ENCODE measurements around the gene HLA-DPB1. TPM values are rescaled to one million over a fixed set of nuclear protein-coding genes. Genes with fewer than 3 reads are reported as not detected.

The HLA-DPB1 gene
- polyA plus RNA-seq, 3 donors = 569 to 682 (median 676) TPM

DNA sequence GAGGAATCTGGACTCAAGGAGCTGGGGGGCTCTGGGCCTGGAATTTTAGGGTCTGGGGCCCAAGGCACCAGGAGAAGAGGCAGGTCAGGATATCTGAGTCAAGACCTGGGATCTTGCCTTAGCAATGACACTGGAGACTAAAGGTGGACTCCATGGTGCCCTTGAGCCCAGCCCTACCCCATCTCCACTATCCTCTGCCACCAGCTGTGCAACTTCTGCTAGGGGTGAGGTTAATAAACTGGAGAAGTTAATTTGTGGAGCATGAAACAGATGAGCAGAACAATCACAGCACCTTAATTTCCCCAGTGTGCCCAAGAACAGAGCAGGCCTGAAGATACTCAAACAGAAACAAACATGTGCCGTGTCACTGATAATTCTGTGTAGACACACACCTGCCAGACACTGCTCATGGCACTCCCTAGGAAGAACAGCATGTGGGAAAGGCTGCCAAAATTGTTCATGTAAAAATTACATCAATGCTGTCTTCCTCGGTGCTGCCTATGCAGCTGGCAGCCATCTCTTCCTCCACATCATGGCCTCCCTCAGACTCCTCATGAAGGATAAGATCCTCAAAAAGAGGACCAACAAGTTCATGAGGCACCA is 3.2 kb downstream of the HLA-DPB1 start:
- H3K27ac ChIP-seq (ENCODE audit: low read depth in 1 of 2, low read length in 2 of 2) = peak overlapping the region; percentile 14 to 46
- no peak for DNase-seq
- H3K79me2 ChIP-seq (ENCODE audit: insufficient read depth, low read length) = peaks cover 51% of the 10 kb centered on the region
- H3K27me3 ChIP-seq (ENCODE audit: control insufficient read depth in 2 of 2, insufficient read depth in 2 of 2, low read length in 2 of 2) = no peaks in the 10 kb centered on the region
- H3K4me1 Mint-ChIP-seq = peaks cover 69% of the 10 kb centered on the region
- H3K4me1 ChIP-seq (ENCODE audit: control insufficient read depth in 1 of 2, insufficient read depth in 2 of 2, low read length in 2 of 2) = peaks cover 61 to 69% of the 10 kb centered on the region in 2 donors
- H3K4me2 ChIP-seq (replicated peaks; ENCODE audit: extremely low read depth, low read length, poor library complexity, severe bottlenecking) = peak overlapping the region; percentile 59
- peak overlapping the region; percentile 57 to 85 (median 68) for H3K27ac Mint-ChIP-seq
- TF ChIP-seq, protein P1, sequence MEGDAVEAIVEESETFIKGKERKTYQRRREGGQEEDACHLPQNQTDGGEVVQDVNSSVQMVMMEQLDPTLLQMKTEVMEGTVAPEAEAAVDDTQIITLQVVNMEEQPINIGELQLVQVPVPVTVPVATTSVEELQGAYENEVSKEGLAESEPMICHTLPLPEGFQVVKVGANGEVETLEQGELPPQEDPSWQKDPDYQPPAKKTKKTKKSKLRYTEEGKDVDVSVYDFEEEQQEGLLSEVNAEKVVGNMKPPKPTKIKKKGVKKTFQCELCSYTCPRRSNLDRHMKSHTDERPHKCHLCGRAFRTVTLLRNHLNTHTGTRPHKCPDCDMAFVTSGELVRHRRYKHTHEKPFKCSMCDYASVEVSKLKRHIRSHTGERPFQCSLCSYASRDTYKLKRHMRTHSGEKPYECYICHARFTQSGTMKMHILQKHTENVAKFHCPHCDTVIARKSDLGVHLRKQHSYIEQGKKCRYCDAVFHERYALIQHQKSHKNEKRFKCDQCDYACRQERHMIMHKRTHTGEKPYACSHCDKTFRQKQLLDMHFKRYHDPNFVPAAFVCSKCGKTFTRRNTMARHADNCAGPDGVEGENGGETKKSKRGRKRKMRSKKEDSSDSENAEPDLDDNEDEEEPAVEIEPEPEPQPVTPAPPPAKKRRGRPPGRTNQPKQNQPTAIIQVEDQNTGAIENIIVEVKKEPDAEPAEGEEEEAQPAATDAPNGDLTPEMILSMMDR (IDR thresholded peaks at IDR 0.05) = no peak
- peaks cover 41% of the 10 kb centered on the region for H4K20me1 ChIP-seq (ENCODE audit: insufficient read depth, low read length)
- H3K9me3 ChIP-seq (replicated peaks in 1 of 2; ENCODE audit: control insufficient read depth in 1 of 2, insufficient read depth in 1 of 2, low read length in 2 of 2) = no peaks in the 10 kb centered on the region
- H2AFZ ChIP-seq (ENCODE audit: insufficient read depth, low read depth, low read length, poor library complexity, severe bottlenecking) = no peak overlapping the region
- peak overlapping the region in 1 of 3 experiments; percentile 95 for H3K4me3 ChIP-seq (replicated peaks in 1 of 3; ENCODE audit: low read depth in 2 of 3, low read length in 3 of 3)
- 88% methylated on average over 2 of the region's 2 CpGs for WGBS (ENCODE audit: insufficient coverage)
- intact Hi-C loops (cut with micrococcal nuclease) = no loop called here
- peaks cover 61 to 69% of the 10 kb centered on the region in 2 donors for H3K36me3 Mint-ChIP-seq
- peak overlapping the region; percentile 63 to 73 for H3K4me3 Mint-ChIP-seq
- peaks cover 0 to 4% (median 2%) of the 10 kb centered on the region in 3 donors for H3K27me3 Mint-ChIP-seq (ENCODE audit: low read depth in 3 of 3)
- H3K36me3 ChIP-seq (replicated peaks in 1 of 2; ENCODE audit: control insufficient read depth in 1 of 2, insufficient read depth in 2 of 2, low read length in 2 of 2) = peaks cover 27 to 40% of the 10 kb centered on the region in 2 donors
- H3K9me3 Mint-ChIP-seq = no peaks in the 10 kb centered on the region
- H3K9ac ChIP-seq (ENCODE audit: insufficient read depth, low read length, poor library complexity, severe bottlenecking) = no peak overlapping the region

- Histone ChIP-seq H3K27ac (ENCODE audit: low read depth in 1 of 2, low read length in 2 of 2) (peak overlapping the region; percentile 14 to 46), H3K9ac (ENCODE audit: insufficient read depth, low read length, poor library complexity, severe bottlenecking) (no peak overlapping the region), H3K4me1 (ENCODE audit: control insufficient read depth in 1 of 2, insufficient read depth in 2 of 2, low read length in 2 of 2) (peaks cover 61 to 67% of the 10 kb centered on the region in 2 donors), H4K20me1 (ENCODE audit: insufficient read depth, low read length) (peaks cover 41% of the 10 kb centered on the region), H3K79me2 (ENCODE audit: insufficient read depth, low read length) (peaks cover 51% of the 10 kb centered on the region), H3K4me2 (replicated peaks; ENCODE audit: extremely low read depth, low read length, poor library complexity, severe bottlenecking) (peak overlapping the region; percentile 59), H3K4me3 (replicated peaks in 1 of 3; ENCODE audit: low read depth in 2 of 3, low read length in 3 of 3) (peak overlapping the region in 1 of 3 experiments; percentile 95), H3K9me3 (replicated peaks in 1 of 2; ENCODE audit: control insufficient read depth in 1 of 2, insufficient read depth in 1 of 2, low read length in 2 of 2) (no peaks in the 10 kb centered on the region), H3K27me3 (ENCODE audit: control insufficient read depth in 2 of 2, insufficient read depth in 2 of 2, low read length in 2 of 2) (no peaks in the 10 kb centered on the region), H2AFZ (ENCODE audit: insufficient read depth, low read depth, low read length, poor library complexity, severe bottlenecking) (no peak overlapping the region), H3K36me3 (replicated peaks in 1 of 2; ENCODE audit: control insufficient read depth in 1 of 2, insufficient read depth in 2 of 2, low read length in 2 of 2) (peaks cover 33 to 41% of the 10 kb centered on the region in 2 donors)
- Mint-ChIP-seq H3K27ac (peak overlapping the region in 6 of 7 donors; percentile 57 to 85 (median 74)), H3K4me3 (peak overlapping the region in 1 of 2 donors; percentile 6), H3K9me3 (no peaks in the 10 kb centered on the region), H3K36me3 (peaks cover 66 to 74% of the 10 kb centered on the region in 2 donors), H3K27me3 (ENCODE audit: low read depth in 3 of 3) (peaks cover 0 to 4% (median 2%) of the 10 kb centered on the region in 3 donors), H3K4me1 (peaks cover 68% of the 10 kb centered on the region)
- TF ChIP-seq, protein P1 (IDR thresholded peaks at IDR 0.05) = no peak
- DNase-seq = peak in 2 of 3 donors; percentile 23 to 63
- WGBS (ENCODE audit: insufficient coverage) = 20% methylated on average over 1 of the region's 4 CpGs
- intact Hi-C loops (cut with micrococcal nuclease) = no loop called here
Observed at GRCh38 chr6:33079580-33079979, 3.8 kb downstream of the HLA-DPB1 start.
